H9 (cell line): Measurements from ENCODE around the gene TULP3. TPM values are rescaled to one million over a fixed set of nuclear protein-coding genes. Genes with fewer than 3 reads are reported as not detected.

Experiments used
- DNase-seq: peaks from one replicate; pipeline ENCODE4 v3.0.0-alpha.2; 2017
- H2AFZ ChIP-seq: one replicate; pipeline ENCODE4 v1.6.1; 2013; ENCODE audit warnings: mild to moderate bottlenecking, low read length, control low read depth, moderate library complexity
- H2AK5ac ChIP-seq: 2 replicates; pipeline ENCODE4 v1.6.1; 2013; ENCODE audit warnings: low read length, control low read depth, mixed read lengths; ENCODE audit not compliant: insufficient read length
- H2BK120ac ChIP-seq: one replicate; pipeline ENCODE4 v1.6.1; 2013; ENCODE audit warnings: low read depth, mild to moderate bottlenecking, low read length, control low read depth, inconsistent platforms; ENCODE audit not compliant: poor library complexity, severe bottlenecking
- H2BK12ac ChIP-seq: 2 replicates; pipeline ENCODE4 v1.6.1; 2013; ENCODE audit warnings: low read length, control low read depth, mixed read lengths, low read depth; ENCODE audit not compliant: insufficient read length
- H2BK15ac ChIP-seq: 2 replicates; pipeline ENCODE4 v1.6.1; 2013; ENCODE audit warnings: low read depth, low read length, control low read depth
- H2BK20ac ChIP-seq: one replicate; pipeline ENCODE4 v1.6.1; 2013; ENCODE audit warnings: low read depth, mild to moderate bottlenecking, low read length, control low read depth, inconsistent platforms; ENCODE audit not compliant: poor library complexity, severe bottlenecking
- H2BK5ac ChIP-seq: 2 replicates; pipeline ENCODE4 v1.6.1; 2013; ENCODE audit warnings: low read length, control low read depth, mixed read lengths; ENCODE audit not compliant: insufficient read length
- H3K14ac ChIP-seq: 2 replicates; pipeline ENCODE4 v1.6.1; 2013; ENCODE audit warnings: low read length, control low read depth; ENCODE audit not compliant: insufficient read depth
- H3K18ac ChIP-seq: 2 replicates; pipeline ENCODE4 v1.6.1; 2013; ENCODE audit warnings: low read depth, mild to moderate bottlenecking, mixed read lengths, low read length, control low read depth; ENCODE audit not compliant: insufficient read length
- H3K23ac ChIP-seq: 2 replicates; pipeline ENCODE4 v1.6.1; 2013; ENCODE audit warnings: low read length, control low read depth, mixed read lengths, low read depth; ENCODE audit not compliant: insufficient read length
- H3K23me2 ChIP-seq: 2 replicates; pipeline ENCODE4 v1.6.1; 2013; ENCODE audit warnings: low read depth, mild to moderate bottlenecking, mixed read lengths, low read length, control low read depth; ENCODE audit not compliant: insufficient read length, poor library complexity, severe bottlenecking
- H3K27ac ChIP-seq: 2 replicates; pipeline ENCODE4 v1.5.1; 2013; ENCODE audit warnings: low read length, control low read depth, mixed read lengths, low read depth; ENCODE audit not compliant: insufficient read length
- H3K27me3 ChIP-seq: 2 replicates; pipeline ENCODE4 v1.6.1; 2013; ENCODE audit warnings: low read length, control low read depth, inconsistent platforms; ENCODE audit not compliant: insufficient read depth
- H3K4ac ChIP-seq: 2 replicates; pipeline ENCODE4 v1.6.1; 2013; ENCODE audit warnings: low read depth, mild to moderate bottlenecking, control low read depth, inconsistent platforms, low read length, moderate library complexity
- H3K4me1 ChIP-seq: 2 replicates; pipeline ENCODE4 v1.6.1; 2013; ENCODE audit warnings: low read length, control low read depth, inconsistent platforms; ENCODE audit not compliant: insufficient read depth
- H3K4me2 ChIP-seq: 2 replicates; pipeline ENCODE4 v1.6.1; 2013; ENCODE audit warnings: low read length, control low read depth, mixed read lengths; ENCODE audit not compliant: insufficient read length, insufficient read depth
- H3K56ac ChIP-seq: 2 replicates; pipeline ENCODE4 v1.6.1; 2013; ENCODE audit warnings: low read depth, mild to moderate bottlenecking, mixed read lengths, low read length, control low read depth; ENCODE audit not compliant: insufficient read length
- H3K79me1 ChIP-seq: 2 replicates; pipeline ENCODE4 v1.6.1; 2013; ENCODE audit warnings: low read depth, mild to moderate bottlenecking, moderate library complexity, low read length, control low read depth, inconsistent platforms; ENCODE audit not compliant: insufficient read depth, poor library complexity, severe bottlenecking
- H3K79me2 ChIP-seq: 2 replicates; pipeline ENCODE4 v1.6.1; 2013; ENCODE audit warnings: low read length, control low read depth, inconsistent platforms; ENCODE audit not compliant: insufficient read depth
- H3K9ac ChIP-seq: 2 replicates; pipeline ENCODE4 v1.6.1; 2013; ENCODE audit warnings: low read length, control low read depth, mixed read lengths; ENCODE audit not compliant: insufficient read length; ENCODE audit errors: extremely low read depth
- H3K9me3 ChIP-seq: one replicate; pipeline ENCODE4 v1.6.1; 2013; ENCODE audit warnings: low read depth, low read length, inconsistent platforms; ENCODE audit not compliant: control insufficient read depth
- H3T11ph ChIP-seq: one replicate; pipeline ENCODE4 v1.6.1; 2013; ENCODE audit warnings: mild to moderate bottlenecking, low read length, control low read depth, inconsistent platforms
- H4K20me1 ChIP-seq: one replicate; pipeline ENCODE4 v1.6.1; 2013; ENCODE audit not compliant: control insufficient read depth, insufficient read length, insufficient read depth
- H4K5ac ChIP-seq: 2 replicates; pipeline ENCODE4 v1.6.1; 2013; ENCODE audit warnings: low read depth, mild to moderate bottlenecking, mixed read lengths, low read length, control low read depth; ENCODE audit not compliant: insufficient read length
- H4K8ac ChIP-seq: replicated peaks from 2 replicates; pipeline ENCODE4 v1.6.1; 2013; ENCODE audit warnings: low read length, control low read depth, mixed read lengths, low read depth; ENCODE audit not compliant: insufficient read length
- H4K91ac ChIP-seq: 2 replicates; pipeline ENCODE4 v1.6.1; 2013; ENCODE audit warnings: low read depth, mild to moderate bottlenecking, moderate library complexity, mixed read lengths, low read length, control low read depth; ENCODE audit not compliant: insufficient read length
- H3K27ac Mint-ChIP-seq, 3 experiments: 2 replicates in 2 of 3; 3 replicates in 1 of 3; pipeline ENCODE4 v1.8.0; 2020 to 2021; ENCODE audit warnings: mixed read lengths in 3 of 3, mild to moderate bottlenecking in 1 of 3, moderate library complexity in 1 of 3
- H3K27me3 Mint-ChIP-seq: 2 replicates; pipeline ENCODE4 v1.8.0; 2021; ENCODE audit warnings: low read depth, mild to moderate bottlenecking, moderate library complexity, mixed read lengths
- H3K36me3 Mint-ChIP-seq, 3 experiments: 2 replicates in 2 of 3; 3 replicates in 1 of 3; pipeline ENCODE4 v1.8.0; 2020 to 2021; ENCODE audit warnings: low read depth in 3 of 3, mixed read lengths in 3 of 3; ENCODE audit not compliant: insufficient read depth in 1 of 3
- H3K4me1 Mint-ChIP-seq, 2 experiments: 2 replicates each; pipeline ENCODE4 v1.8.0; 2020; ENCODE audit warnings: mixed read lengths in 2 of 2
- H3K4me3 Mint-ChIP-seq, 2 experiments: 2 replicates in 1 of 2; 3 replicates in 1 of 2; pipeline ENCODE4 v1.8.0; 2020 to 2021; ENCODE audit warnings: mild to moderate bottlenecking in 2 of 2, mixed read lengths in 2 of 2, moderate library complexity in 1 of 2
- H3K9me3 Mint-ChIP-seq, 2 experiments: 2 replicates in 1 of 2; 3 replicates in 1 of 2; pipeline ENCODE4 v1.8.0; 2020; ENCODE audit warnings: mild to moderate bottlenecking in 2 of 2, mixed read lengths in 2 of 2, moderate library complexity in 1 of 2
- WGBS: extraction: QIAGEN DNeasy Blood & Tissue Kit; methylation state at CpG from one replicate; pipeline ENCODE4 v1.1.7; 2013; ENCODE audit warnings: missing lambda C conversion rate, low lambda C conversion rate, mixed read lengths; ENCODE audit not compliant: insufficient read length; ENCODE audit errors: extremely low coverage; 5-methylcytosine and 5-hydroxymethylcytosine counted together
- total RNA-seq: library from RNA; stranded (reverse); gene quantifications from 2 replicates; pipeline ENCODE4 v1.2.1, GENCODE V29; 2021
- TF ChIP-seq, protein P1 (sequence below): fragments of 200-600 bp; sonication (generic); conservative IDR thresholded peaks from 3 replicates; pipeline ENCODE4 v1.8.0; 2021; ENCODE audit warnings: antibody characterized with exemption, mild to moderate bottlenecking

The TULP3 gene
- total RNA-seq, 1 experiment from 2014 or later = 22.3 TPM

DNA sequence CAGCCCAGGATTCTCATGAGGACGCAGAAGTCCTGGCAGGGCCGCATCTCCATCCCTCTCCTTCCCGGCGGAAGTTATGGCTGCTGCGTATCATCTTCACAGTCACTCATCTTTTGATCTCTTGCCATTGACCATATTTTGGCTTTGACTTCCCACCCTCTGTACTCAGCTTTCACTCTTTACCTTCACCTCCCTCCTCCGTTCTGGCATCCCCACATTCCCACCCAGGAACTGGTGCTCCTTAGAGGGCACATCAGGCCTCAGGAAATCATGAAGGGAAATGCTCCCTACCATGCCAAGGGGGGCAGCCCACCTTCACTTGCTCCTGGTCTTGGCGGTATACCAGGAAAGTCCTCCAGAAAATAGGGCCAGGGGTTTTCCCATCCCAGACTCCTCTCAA, 35.1 kb upstream of the TULP3 start:
- no peak overlapping the region for H3K4ac ChIP-seq
- no peak overlapping the region for H3K4me2 ChIP-seq
- H3K23me2 ChIP-seq = no peaks in the 10 kb centered on the region
- H3K4me1 ChIP-seq = no peaks in the 10 kb centered on the region
- no peak overlapping the region for H3K23ac ChIP-seq
- no peak overlapping the region for H4K5ac ChIP-seq
- H3K9me3 Mint-ChIP-seq = no peaks in the 10 kb centered on the region
- no peaks in the 10 kb centered on the region for H3K27me3 ChIP-seq
- no peaks in the 10 kb centered on the region for H3K79me1 ChIP-seq
- DNase-seq = no peak
- H3K18ac ChIP-seq = no peak overlapping the region
- no peak overlapping the region for H3K4me3 Mint-ChIP-seq
- H2BK5ac ChIP-seq = no peak overlapping the region
- no peaks in the 10 kb centered on the region for H4K20me1 ChIP-seq
- peaks cover 4% of the 10 kb centered on the region for H3K27me3 Mint-ChIP-seq
- no peak overlapping the region for H2BK20ac ChIP-seq
- H3K9me3 ChIP-seq = no peaks in the 10 kb centered on the region
- H2BK120ac ChIP-seq = no peak overlapping the region
- no peak overlapping the region for H4K91ac ChIP-seq
- H3K27ac ChIP-seq = no peak overlapping the region
- TF ChIP-seq, protein P1, sequence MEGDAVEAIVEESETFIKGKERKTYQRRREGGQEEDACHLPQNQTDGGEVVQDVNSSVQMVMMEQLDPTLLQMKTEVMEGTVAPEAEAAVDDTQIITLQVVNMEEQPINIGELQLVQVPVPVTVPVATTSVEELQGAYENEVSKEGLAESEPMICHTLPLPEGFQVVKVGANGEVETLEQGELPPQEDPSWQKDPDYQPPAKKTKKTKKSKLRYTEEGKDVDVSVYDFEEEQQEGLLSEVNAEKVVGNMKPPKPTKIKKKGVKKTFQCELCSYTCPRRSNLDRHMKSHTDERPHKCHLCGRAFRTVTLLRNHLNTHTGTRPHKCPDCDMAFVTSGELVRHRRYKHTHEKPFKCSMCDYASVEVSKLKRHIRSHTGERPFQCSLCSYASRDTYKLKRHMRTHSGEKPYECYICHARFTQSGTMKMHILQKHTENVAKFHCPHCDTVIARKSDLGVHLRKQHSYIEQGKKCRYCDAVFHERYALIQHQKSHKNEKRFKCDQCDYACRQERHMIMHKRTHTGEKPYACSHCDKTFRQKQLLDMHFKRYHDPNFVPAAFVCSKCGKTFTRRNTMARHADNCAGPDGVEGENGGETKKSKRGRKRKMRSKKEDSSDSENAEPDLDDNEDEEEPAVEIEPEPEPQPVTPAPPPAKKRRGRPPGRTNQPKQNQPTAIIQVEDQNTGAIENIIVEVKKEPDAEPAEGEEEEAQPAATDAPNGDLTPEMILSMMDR = no peak
- no peak overlapping the region for H3K56ac ChIP-seq
- no CpG with 5 or more reads among the region's 7 CpGs for WGBS
- H3K9ac ChIP-seq = no peak overlapping the region
- H2BK15ac ChIP-seq = no peak overlapping the region
- H2AFZ ChIP-seq = no peak overlapping the region
- no peak overlapping the region for H2BK12ac ChIP-seq
- H2AK5ac ChIP-seq = no peak overlapping the region
- H3K4me1 Mint-ChIP-seq = peaks cover 14 to 42% of the 10 kb centered on the region in 2 experiments
- no peak overlapping the region; a peak in 1 of 7 replicates for H3K27ac Mint-ChIP-seq
- peaks cover 22 to 23% (median 23%) of the 10 kb centered on the region in 3 experiments for H3K36me3 Mint-ChIP-seq
- H4K8ac ChIP-seq = no peak overlapping the region
- H3T11ph ChIP-seq = no peak overlapping the region
- no peaks in the 10 kb centered on the region for H3K79me2 ChIP-seq
- H3K14ac ChIP-seq = no peak overlapping the region
